Measurements from ENCODE around the gene SELENOP. TPM values are rescaled to one million over a fixed set of nuclear protein-coding genes. Genes with fewer than 3 reads are reported as not detected.

The SELENOP gene
- total and polyA plus RNA-seq, 2 experiments from 2014 or later = 11.0 to 12.3 TPM

DNA sequence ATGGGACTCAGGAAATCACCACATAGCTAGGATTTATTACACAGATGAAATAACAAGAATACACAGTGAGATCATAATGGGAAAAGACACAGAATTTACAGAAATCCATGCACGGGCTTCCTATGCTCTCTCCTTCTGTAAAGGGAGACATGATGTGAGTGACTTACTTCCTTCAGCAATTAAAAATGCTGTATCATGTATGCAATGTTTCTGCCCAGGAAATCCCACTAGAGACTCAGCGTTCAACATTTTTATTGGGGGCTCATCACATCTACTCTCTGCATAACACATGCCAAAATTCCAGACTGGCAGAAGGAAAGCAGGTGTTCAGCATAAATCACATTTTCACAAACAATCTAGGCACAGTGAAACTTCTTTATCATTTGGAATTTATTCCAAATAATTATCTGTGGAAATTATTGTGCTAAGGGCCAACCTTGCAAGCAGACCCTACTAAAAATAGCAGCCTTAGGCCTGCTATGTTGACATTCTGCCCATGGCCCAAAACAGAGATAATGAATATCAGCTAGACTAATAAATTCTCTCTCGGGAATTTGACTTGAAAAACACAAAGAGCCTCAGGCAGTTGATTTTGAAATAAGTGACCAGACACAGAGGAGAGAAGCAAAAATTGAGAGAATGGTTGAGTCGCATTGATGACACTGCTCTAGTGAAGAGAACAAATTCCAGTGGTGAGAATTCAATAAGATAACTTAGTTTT is 31.4 kb upstream of the SELENOP start:
- Histone ChIP-seq H3K36me3 (ENCODE audit: insufficient read depth) (no peaks in the 10 kb centered on the region), H3K4me1 (ENCODE audit: insufficient read depth) (no peaks in the 10 kb centered on the region), H3K27ac (ENCODE audit: low read depth) (no peak overlapping the region), H3K27me3 (ENCODE audit: insufficient read depth) (no peaks in the 10 kb centered on the region), H3K9me2 (ENCODE audit: insufficient read depth) (no peaks in the 10 kb centered on the region), H3K4me3 (no peak overlapping the region), H3F3A (replicated peaks; ENCODE audit: low read depth) (no peaks in the 10 kb centered on the region), H3K4me2 (no peak overlapping the region), H3K79me2 (replicated peaks; ENCODE audit: insufficient read depth) (no peaks in the 10 kb centered on the region), H2AFZ (no peak overlapping the region), H4K20me1 (replicated peaks; ENCODE audit: insufficient read depth) (no peaks in the 10 kb centered on the region)
- H3K36me3 Mint-ChIP-seq (ENCODE audit: low read depth) = no peaks in the 10 kb centered on the region
- H3K4me3 Mint-ChIP-seq = no peak overlapping the region
- peaks cover 3% of the 10 kb centered on the region; the same call in 1 of the 3 replicates for H3K4me1 Mint-ChIP-seq
- no peaks in the 10 kb centered on the region for H3K27me3 Mint-ChIP-seq (ENCODE audit: insufficient read depth, low read depth, poor library complexity)
- H3K9me3 Mint-ChIP-seq = peaks cover 9% of the 10 kb centered on the region; the same call in 1 of the 3 replicates
- no peak for ATAC-seq
- DNase-seq (ENCODE audit: low spot score) = no peak
- TF ChIP-seq ZNF331 (CRISPR knock-in tag; IDR thresholded peaks at IDR 0.05; ENCODE audit: low read depth) (no peak), NANOG (IDR thresholded peaks at IDR 0.05; ENCODE audit: borderline replicate concordance) (no peak), CREB1 (CRISPR knock-in tag; IDR thresholded peaks at IDR 0.05; ENCODE audit: low read depth) (no peak), EZH2phosphoT487 (IDR thresholded peaks at IDR 0.05; ENCODE audit: unreplicated experiment) (no peak), ZNF114 (CRISPR knock-in tag; IDR thresholded peaks at IDR 0.05) (no peak), EZH2 (IDR thresholded peaks at IDR 0.05; ENCODE audit: low read depth, unreplicated experiment) (no peak), STAT1 (IDR thresholded peaks at IDR 0.05; ENCODE audit: unreplicated experiment) (no peak), POLR2AphosphoS5 (IDR thresholded peaks at IDR 0.05; ENCODE audit: low read depth) (no peak), JUNB (IDR thresholded peaks at IDR 0.05; ENCODE audit: unreplicated experiment) (no peak)
- TF ChIP-seq, protein P1, sequence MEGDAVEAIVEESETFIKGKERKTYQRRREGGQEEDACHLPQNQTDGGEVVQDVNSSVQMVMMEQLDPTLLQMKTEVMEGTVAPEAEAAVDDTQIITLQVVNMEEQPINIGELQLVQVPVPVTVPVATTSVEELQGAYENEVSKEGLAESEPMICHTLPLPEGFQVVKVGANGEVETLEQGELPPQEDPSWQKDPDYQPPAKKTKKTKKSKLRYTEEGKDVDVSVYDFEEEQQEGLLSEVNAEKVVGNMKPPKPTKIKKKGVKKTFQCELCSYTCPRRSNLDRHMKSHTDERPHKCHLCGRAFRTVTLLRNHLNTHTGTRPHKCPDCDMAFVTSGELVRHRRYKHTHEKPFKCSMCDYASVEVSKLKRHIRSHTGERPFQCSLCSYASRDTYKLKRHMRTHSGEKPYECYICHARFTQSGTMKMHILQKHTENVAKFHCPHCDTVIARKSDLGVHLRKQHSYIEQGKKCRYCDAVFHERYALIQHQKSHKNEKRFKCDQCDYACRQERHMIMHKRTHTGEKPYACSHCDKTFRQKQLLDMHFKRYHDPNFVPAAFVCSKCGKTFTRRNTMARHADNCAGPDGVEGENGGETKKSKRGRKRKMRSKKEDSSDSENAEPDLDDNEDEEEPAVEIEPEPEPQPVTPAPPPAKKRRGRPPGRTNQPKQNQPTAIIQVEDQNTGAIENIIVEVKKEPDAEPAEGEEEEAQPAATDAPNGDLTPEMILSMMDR (conservative IDR thresholded peaks at IDR 0.05; ENCODE audit: low read depth in 2 of 2) = no peak
- TF ChIP-seq, protein P2, sequence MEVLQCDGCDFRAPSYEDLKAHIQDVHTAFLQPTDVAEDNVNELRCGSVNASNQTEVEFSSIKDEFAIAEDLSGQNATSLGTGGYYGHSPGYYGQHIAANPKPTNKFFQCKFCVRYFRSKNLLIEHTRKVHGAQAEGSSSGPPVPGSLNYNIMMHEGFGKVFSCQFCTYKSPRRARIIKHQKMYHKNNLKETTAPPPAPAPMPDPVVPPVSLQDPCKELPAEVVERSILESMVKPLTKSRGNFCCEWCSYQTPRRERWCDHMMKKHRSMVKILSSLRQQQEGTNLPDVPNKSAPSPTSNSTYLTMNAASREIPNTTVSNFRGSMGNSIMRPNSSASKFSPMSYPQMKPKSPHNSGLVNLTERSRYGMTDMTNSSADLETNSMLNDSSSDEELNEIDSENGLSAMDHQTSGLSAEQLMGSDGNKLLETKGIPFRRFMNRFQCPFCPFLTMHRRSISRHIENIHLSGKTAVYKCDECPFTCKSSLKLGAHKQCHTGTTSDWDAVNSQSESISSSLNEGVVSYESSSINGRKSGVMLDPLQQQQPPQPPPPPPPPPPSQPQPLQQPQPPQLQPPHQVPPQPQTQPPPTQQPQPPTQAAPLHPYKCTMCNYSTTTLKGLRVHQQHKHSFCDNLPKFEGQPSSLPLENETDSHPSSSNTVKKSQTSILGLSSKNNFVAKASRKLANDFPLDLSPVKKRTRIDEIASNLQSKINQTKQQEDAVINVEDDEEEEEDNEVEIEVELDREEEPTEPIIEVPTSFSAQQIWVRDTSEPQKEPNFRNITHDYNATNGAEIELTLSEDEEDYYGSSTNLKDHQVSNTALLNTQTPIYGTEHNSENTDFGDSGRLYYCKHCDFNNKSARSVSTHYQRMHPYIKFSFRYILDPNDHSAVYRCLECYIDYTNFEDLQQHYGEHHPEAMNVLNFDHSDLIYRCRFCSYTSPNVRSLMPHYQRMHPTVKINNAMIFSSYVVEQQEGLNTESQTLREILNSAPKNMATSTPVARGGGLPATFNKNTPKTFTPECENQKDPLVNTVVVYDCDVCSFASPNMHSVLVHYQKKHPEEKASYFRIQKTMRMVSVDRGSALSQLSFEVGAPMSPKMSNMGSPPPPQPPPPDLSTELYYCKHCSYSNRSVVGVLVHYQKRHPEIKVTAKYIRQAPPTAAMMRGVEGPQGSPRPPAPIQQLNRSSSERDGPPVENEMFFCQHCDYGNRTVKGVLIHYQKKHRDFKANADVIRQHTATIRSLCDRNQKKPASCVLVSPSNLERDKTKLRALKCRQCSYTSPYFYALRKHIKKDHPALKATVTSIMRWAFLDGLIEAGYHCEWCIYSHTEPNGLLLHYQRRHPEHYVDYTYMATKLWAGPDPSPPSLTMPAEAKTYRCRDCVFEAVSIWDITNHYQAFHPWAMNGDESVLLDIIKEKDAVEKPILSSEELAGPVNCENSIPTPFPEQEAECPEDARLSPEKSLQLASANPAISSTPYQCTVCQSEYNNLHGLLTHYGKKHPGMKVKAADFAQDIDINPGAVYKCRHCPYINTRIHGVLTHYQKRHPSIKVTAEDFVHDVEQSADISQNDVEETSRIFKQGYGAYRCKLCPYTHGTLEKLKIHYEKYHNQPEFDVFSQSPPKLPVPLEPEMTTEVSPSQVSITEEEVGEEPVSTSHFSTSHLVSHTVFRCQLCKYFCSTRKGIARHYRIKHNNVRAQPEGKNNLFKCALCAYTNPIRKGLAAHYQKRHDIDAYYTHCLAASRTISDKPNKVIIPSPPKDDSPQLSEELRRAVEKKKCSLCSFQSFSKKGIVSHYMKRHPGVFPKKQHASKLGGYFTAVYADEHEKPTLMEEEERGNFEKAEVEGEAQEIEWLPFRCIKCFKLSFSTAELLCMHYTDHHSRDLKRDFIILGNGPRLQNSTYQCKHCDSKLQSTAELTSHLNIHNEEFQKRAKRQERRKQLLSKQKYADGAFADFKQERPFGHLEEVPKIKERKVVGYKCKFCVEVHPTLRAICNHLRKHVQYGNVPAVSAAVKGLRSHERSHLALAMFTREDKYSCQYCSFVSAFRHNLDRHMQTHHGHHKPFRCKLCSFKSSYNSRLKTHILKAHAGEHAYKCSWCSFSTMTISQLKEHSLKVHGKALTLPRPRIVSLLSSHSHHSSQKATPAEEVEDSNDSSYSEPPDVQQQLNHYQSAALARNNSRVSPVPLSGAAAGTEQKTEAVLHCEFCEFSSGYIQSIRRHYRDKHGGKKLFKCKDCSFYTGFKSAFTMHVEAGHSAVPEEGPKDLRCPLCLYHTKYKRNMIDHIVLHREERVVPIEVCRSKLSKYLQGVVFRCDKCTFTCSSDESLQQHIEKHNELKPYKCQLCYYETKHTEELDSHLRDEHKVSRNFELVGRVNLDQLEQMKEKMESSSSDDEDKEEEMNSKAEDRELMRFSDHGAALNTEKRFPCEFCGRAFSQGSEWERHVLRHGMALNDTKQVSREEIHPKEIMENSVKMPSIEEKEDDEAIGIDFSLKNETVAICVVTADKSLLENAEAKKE (CRISPR knock-in tag; IDR thresholded peaks at IDR 0.05) = no peak
- TF ChIP-seq, protein P3, sequence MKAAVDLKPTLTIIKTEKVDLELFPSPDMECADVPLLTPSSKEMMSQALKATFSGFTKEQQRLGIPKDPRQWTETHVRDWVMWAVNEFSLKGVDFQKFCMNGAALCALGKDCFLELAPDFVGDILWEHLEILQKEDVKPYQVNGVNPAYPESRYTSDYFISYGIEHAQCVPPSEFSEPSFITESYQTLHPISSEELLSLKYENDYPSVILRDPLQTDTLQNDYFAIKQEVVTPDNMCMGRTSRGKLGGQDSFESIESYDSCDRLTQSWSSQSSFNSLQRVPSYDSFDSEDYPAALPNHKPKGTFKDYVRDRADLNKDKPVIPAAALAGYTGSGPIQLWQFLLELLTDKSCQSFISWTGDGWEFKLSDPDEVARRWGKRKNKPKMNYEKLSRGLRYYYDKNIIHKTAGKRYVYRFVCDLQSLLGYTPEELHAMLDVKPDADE (IDR thresholded peaks at IDR 0.05) = no peak
- TF ChIP-seq, protein P4, sequence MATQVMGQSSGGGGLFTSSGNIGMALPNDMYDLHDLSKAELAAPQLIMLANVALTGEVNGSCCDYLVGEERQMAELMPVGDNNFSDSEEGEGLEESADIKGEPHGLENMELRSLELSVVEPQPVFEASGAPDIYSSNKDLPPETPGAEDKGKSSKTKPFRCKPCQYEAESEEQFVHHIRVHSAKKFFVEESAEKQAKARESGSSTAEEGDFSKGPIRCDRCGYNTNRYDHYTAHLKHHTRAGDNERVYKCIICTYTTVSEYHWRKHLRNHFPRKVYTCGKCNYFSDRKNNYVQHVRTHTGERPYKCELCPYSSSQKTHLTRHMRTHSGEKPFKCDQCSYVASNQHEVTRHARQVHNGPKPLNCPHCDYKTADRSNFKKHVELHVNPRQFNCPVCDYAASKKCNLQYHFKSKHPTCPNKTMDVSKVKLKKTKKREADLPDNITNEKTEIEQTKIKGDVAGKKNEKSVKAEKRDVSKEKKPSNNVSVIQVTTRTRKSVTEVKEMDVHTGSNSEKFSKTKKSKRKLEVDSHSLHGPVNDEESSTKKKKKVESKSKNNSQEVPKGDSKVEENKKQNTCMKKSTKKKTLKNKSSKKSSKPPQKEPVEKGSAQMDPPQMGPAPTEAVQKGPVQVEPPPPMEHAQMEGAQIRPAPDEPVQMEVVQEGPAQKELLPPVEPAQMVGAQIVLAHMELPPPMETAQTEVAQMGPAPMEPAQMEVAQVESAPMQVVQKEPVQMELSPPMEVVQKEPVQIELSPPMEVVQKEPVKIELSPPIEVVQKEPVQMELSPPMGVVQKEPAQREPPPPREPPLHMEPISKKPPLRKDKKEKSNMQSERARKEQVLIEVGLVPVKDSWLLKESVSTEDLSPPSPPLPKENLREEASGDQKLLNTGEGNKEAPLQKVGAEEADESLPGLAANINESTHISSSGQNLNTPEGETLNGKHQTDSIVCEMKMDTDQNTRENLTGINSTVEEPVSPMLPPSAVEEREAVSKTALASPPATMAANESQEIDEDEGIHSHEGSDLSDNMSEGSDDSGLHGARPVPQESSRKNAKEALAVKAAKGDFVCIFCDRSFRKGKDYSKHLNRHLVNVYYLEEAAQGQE (IDR thresholded peaks at IDR 0.05; ENCODE audit: unreplicated experiment) = no peak
- no peak overlapping the region for H3K27ac Mint-ChIP-seq
